Spleen (tissue), 11 donors: ENCODE results near the gene DOCK4. TPM values are rescaled to one million over a fixed set of nuclear protein-coding genes. Genes with fewer than 3 reads are reported as not detected.

ENCODE experiments used
- DNase-seq: peaks from one replicate; pipeline ENCODE4 v3.0.0-alpha.2; 2020
- H3K27ac ChIP-seq, 8 donors: fragments of 200-600 bp; sonication (generic) in 7 of 8; 1 replicate in 4 of 8; 2 replicates in 4 of 8; pipeline versions ENCODE4 v1.5.0 to v1.8.0; 2016 to 2021; ENCODE audit warnings: inconsistent platforms in 4 of 8, mild to moderate bottlenecking in 4 of 8, moderate library complexity in 1 of 8
- H3K27me3 ChIP-seq, 7 donors: fragments of 200-600 bp; sonication (generic) in 6 of 7; replicated peaks in 1 of 7; 1 replicate in 4 of 7; 2 replicates in 3 of 7; pipeline versions ENCODE4 v1.5.0 to v1.8.0; 2016 to 2021; ENCODE audit warnings: inconsistent platforms in 3 of 7, mild to moderate bottlenecking in 1 of 7
- H3K36me3 ChIP-seq, 6 donors: fragments of 200-600 bp; sonication (generic) in 5 of 6; 1 replicate in 4 of 6; 2 replicates in 2 of 6; pipeline versions ENCODE4 v1.5.0 to v1.8.0; 2016 to 2021; ENCODE audit warnings: inconsistent platforms in 2 of 6
- H3K4me1 ChIP-seq, 6 donors: fragments of 200-600 bp; sonication (generic) in 5 of 6; 1 replicate in 3 of 6; 2 replicates in 3 of 6; pipeline versions ENCODE4 v1.5.0 to v1.8.0; 2016 to 2021; ENCODE audit warnings: inconsistent platforms in 3 of 6
- H3K4me3 ChIP-seq, 8 donors: fragments of 200-600 bp; sonication (generic) in 7 of 8; 1 replicate in 4 of 8; 2 replicates in 4 of 8; pipeline versions ENCODE4 v1.5.0 to v1.8.0; 2016 to 2021; ENCODE audit warnings: inconsistent platforms in 4 of 8, mild to moderate bottlenecking in 4 of 8, moderate library complexity in 2 of 8
- H3K9me3 ChIP-seq, 8 donors: fragments of 200-600 bp; sonication (generic) in 7 of 8; 1 replicate in 4 of 8; 2 replicates in 4 of 8; pipeline versions ENCODE4 v1.5.0 to v1.8.0; 2016 to 2021; ENCODE audit warnings: inconsistent platforms in 4 of 8
- POLR2A ChIP-seq, 3 donors: fragments of 450-650 bp; IDR thresholded peaks; one replicate each; pipeline ENCODE4 v1.5.1; 2017; ENCODE audit warnings: antibody characterized with exemption in 3 of 3, mild to moderate bottlenecking in 1 of 3
- POLR2AphosphoS5 ChIP-seq, 3 donors: sonication (generic); formaldehyde crosslinking; IDR thresholded peaks; one replicate each; pipeline ENCODE4 v1.5.1; 2017; ENCODE audit warnings: antibody characterized with exemption in 3 of 3
- WGBS, 5 donors: extraction: QIAGEN DNeasy Blood & Tissue Kit in 3 of 5; methylation state at CpG; one replicate each; pipeline versions ENCODE4 v1.1.5 to v1.1.7; 2013 to 2018; 5-methylcytosine and 5-hydroxymethylcytosine counted together
- intact Hi-C: fragments of 100-400 bp; cut with DNase I; formaldehyde crosslinking; loops from one replicate; pipeline ENCODE4 v1.15.0; 2023; ENCODE audit warnings: low total_unique reads
- polyA plus RNA-seq, 3 donors: library from polyadenylated mRNA; stranded (reverse); fragments of 200-250 nt; gene quantifications; one replicate each; pipeline ENCODE4 v1.2.1, GENCODE V29; 2013
- total RNA-seq, 7 donors: library from RNA; depleted of rRNA in 3 of 7; stranded (reverse); fragments of >200 nt in 3 of 7; fragmentation: NEBNext Ultra II Directional in 4 of 7; extraction: Animal tissue kit (Norgen Biotek cat#: 25700) in 4 of 7; gene quantifications; one replicate each; pipeline versions ENCODE4 v1.1.0 to v1.2.1, GENCODE V29; 2016 to 2021
- TF ChIP-seq, protein P1 (sequence below), 11 experiments: fragments of 200-600 bp in 7 of 11; fragments of 450-650 bp in 4 of 11; sonication (generic) in 4 of 11; IDR thresholded peaks in 8 of 11; conservative IDR thresholded peaks in 3 of 11; 1 replicate in 7 of 11; 2 replicates in 4 of 11; pipeline versions ENCODE4 v1.4.0 to v1.8.0; 2016 to 2021; ENCODE audit warnings: antibody characterized with exemption in 11 of 11, inconsistent platforms in 4 of 11, mild to moderate bottlenecking in 1 of 11
- donor health status: healthy with polysubstance abuse.
- donor health status: DM: no; HTN: no; CAD: no; lungs with moderate emphysema.
- donor health status: DM: no; HTN: no; CAD: no.
- donor health status: Bipolar disorder and iron deficiency.
- donor health status: healthy.
- donor health status: DM: no; HTN: no; CAD: no.
- donor health status: DM: yes; HTN: yes; CAD: no.

The DOCK4 gene
- total and polyA plus RNA-seq, 10 donors, result 1.4 to 26.9 (median 14.2) TPM

DNA sequence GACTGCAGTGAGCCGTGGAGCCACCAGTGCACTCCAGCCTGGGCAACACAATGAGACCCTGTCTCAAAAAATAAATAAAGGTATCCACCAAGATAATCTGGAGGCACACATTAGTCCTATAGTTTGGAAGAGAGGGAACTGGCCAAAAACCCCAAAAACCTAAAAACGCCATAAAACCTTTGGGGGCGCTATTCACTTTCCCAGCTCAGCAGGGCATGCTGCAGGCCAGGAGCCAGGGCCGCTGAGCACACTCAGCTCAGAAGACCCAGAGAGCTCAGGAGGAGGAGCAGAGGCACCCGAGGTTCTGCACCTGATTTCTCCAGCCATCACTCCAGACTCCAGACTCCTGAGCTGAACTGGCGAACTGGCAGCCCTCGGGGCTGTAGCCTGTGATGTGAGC, 476.7 kb downstream of the DOCK4 start:
- no peak for DNase-seq
- intact Hi-C loops, result no loop called here
- 80 to 96% (median 90%) methylated on average over 6 to 7 of the region's 7 CpGs for WGBS, 5 donors
- Histone ChIP-seq H3K36me3 (peaks cover 0 to 6% (median 2%) of the 10 kb centered on the region in 6 donors), H3K4me3 (no peak overlapping the region), H3K9me3 (no peaks in the 10 kb centered on the region), H3K4me1 (no peaks in the 10 kb centered on the region), H3K27me3 (no peaks in the 10 kb centered on the region), H3K27ac (no peak overlapping the region)
- TF ChIP-seq POLR2A (IDR thresholded peaks at IDR 0.05) (no peak), POLR2AphosphoS5 (IDR thresholded peaks at IDR 0.05) (no peak)
- TF ChIP-seq, protein P1, sequence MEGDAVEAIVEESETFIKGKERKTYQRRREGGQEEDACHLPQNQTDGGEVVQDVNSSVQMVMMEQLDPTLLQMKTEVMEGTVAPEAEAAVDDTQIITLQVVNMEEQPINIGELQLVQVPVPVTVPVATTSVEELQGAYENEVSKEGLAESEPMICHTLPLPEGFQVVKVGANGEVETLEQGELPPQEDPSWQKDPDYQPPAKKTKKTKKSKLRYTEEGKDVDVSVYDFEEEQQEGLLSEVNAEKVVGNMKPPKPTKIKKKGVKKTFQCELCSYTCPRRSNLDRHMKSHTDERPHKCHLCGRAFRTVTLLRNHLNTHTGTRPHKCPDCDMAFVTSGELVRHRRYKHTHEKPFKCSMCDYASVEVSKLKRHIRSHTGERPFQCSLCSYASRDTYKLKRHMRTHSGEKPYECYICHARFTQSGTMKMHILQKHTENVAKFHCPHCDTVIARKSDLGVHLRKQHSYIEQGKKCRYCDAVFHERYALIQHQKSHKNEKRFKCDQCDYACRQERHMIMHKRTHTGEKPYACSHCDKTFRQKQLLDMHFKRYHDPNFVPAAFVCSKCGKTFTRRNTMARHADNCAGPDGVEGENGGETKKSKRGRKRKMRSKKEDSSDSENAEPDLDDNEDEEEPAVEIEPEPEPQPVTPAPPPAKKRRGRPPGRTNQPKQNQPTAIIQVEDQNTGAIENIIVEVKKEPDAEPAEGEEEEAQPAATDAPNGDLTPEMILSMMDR (IDR thresholded peaks at IDR 0.05 in 8 of 11, conservative IDR thresholded peaks at IDR 0.05 in 3 of 11), result no peak

DNA sequence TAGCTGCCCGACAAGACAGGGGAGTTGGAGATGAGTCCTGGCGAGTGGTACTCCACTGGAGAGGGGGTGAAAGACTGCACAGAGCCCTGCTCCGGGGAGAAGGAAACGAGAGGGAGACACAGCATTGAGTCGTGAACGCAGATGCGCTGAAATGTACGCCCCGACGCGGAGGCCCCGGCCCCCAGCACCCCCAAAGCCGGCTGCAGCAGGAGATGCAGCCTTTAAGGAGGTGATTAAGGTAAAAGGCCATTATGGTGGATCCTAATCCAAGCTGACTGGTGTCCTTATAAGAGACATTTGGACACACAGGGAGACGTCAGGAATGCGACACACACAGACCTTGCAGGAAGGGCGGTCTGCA, 477.6 kb downstream of the DOCK4 start:
- Histone ChIP-seq H3K4me3 (no peak overlapping the region), H3K36me3 (peaks cover 0 to 6% (median 2%) of the 10 kb centered on the region in 6 donors), H3K4me1 (no peaks in the 10 kb centered on the region), H3K27me3 (no peaks in the 10 kb centered on the region), H3K9me3 (no peaks in the 10 kb centered on the region), H3K27ac (no peak overlapping the region)
- intact Hi-C loops, result no loop called here
- WGBS, 5 donors, result 86 to 93% (median 92%) methylated on average over 16 of the region's 16 CpGs
- no peak for DNase-seq
- no peak for TF ChIP-seq POLR2AphosphoS5 (IDR thresholded peaks at IDR 0.05)
- no peak for TF ChIP-seq POLR2A (IDR thresholded peaks at IDR 0.05)
- TF ChIP-seq, protein P1 (IDR thresholded peaks at IDR 0.05 in 8 of 11, conservative IDR thresholded peaks at IDR 0.05 in 3 of 11), result no peak

DNA sequence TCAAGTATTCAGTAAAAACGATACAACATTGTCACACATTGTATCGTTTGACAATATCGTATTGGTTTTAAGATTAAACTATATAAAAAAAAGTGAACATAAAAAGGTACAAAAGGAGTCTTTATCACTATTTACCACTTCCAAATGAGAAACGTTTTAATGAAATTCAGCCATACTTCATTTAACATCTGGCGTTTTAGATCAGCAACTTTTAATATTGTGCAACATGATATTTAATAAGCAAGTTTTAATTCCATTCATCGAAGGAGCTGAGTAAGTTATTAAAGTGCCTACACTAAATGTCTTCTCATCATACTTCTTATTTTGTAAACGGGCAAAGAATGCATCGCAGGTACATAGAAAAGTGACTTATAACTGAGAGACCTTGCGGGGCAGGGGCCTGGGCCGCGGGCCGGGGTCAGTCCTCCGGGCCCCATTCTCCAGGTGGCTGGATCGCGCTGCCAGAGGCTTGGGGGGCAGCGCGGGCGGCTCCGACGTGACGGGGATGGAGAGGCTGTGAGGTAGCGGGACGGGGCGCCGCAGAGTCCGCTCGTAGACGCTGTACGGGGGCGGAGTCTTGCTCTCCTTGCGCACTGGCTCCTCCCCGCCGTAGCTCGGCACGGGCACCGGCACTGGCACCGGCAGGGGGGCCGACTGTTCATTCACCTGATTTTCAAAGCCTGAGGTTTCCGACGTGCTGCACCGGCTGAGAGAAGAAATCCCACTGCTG, 478.1 kb downstream of the DOCK4 start:
- Histone ChIP-seq H3K9me3 (no peaks in the 10 kb centered on the region), H3K36me3 (peaks cover 0 to 6% (median 2%) of the 10 kb centered on the region in 6 donors), H3K27me3 (no peaks in the 10 kb centered on the region), H3K4me1 (no peaks in the 10 kb centered on the region), H3K4me3 (no peak overlapping the region), H3K27ac (no peak overlapping the region)
- WGBS, 5 donors, result 90 to 93% (median 91%) methylated on average over 41 of the region's 41 CpGs
- intact Hi-C loops, result no loop called here
- DNase-seq, result no peak
- TF ChIP-seq POLR2AphosphoS5 (IDR thresholded peaks at IDR 0.05) (no peak), POLR2A (IDR thresholded peaks at IDR 0.05) (no peak)

DNA sequence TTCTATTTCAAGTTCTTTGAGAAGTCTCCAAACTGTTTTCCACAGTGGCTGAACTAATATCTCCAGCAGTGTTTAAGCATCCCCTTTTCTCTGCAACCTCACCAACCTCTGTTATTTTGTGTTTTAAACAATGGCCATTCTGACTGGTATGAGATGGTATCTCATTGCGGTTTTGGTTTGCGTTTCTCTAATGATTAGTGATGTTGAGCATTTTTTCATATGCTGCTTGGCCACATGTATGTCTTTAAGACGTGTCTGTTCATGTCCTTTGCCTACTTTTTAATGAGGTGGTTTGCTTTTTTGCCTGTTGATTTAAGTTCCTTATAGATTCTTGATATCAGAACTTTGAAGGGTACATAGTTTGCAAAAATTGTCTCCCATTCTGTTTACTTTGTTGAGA, 487.3 kb downstream of the DOCK4 start:
- intact Hi-C loops, result no loop called here

More for the DNA sequence above, 487.3 kb downstream of the DOCK4 start:
- Histone ChIP-seq H3K9me3 (peaks cover 0 to 3% (median 0%) of the 10 kb centered on the region in 8 donors), H3K27me3 (no peaks in the 10 kb centered on the region), H3K27ac (no peak overlapping the region), H3K4me3 (no peak overlapping the region), H3K36me3 (no peaks in the 10 kb centered on the region), H3K4me1 (no peaks in the 10 kb centered on the region)
- 83 to 91% (median 88%) methylated on average over 3 of the region's 3 CpGs for WGBS, 5 donors
- no peak for DNase-seq
- TF ChIP-seq, protein P1 (IDR thresholded peaks at IDR 0.05 in 8 of 11, conservative IDR thresholded peaks at IDR 0.05 in 3 of 11), result no peak
- TF ChIP-seq POLR2AphosphoS5 (IDR thresholded peaks at IDR 0.05) (no peak), POLR2A (IDR thresholded peaks at IDR 0.05) (no peak)
